ENCODE results near the gene MT1B.

GRCh38 chr16:56610017-56610608 lies 41.6 kb upstream of the MT1B start:
- TF ChIP-seq CTCF (conservative IDR thresholded peaks at IDR 0.05; ENCODE audit: low read length) (peak; percentile 40; the same call in 1 of the 2 replicates), EZH2phosphoT487 (IDR thresholded peaks at IDR 0.05; ENCODE audit: borderline replicate concordance, low read depth, low read length) (no peak)

All from OCI-LY7 (cell line).